Measurements from ENCODE around the gene PTCRA. TPM values are rescaled to one million over a fixed set of nuclear protein-coding genes. Genes with fewer than 3 reads are reported as not detected.

PTCRA gene
- total and polyA plus RNA-seq, 2 donors (not counting 3 experiments of a cell fraction or from before 2014, with no cell fraction given), result not detected

- H3K27ac ChIP-seq (ENCODE audit: insufficient read depth, low read depth, low read length), result no peak overlapping the region
- H4K20me1 ChIP-seq (replicated peaks; ENCODE audit: control insufficient read depth, extremely low read depth, insufficient read depth, low read length), result no peaks in the 10 kb centered on the region
- CTCF ChIA-PET, result no interaction called here
- POLR2A ChIA-PET, result no interaction called here
- no TSS peak for BruUV-seq (replicated peaks)
- peaks cover 9% of the 10 kb centered on the region for H3K4me1 ChIP-seq (ENCODE audit: control insufficient read depth, extremely low read depth, insufficient read depth, low read length)
- peaks cover 5 to 38% of the 10 kb centered on the region in 2 experiments for H3K36me3 ChIP-seq (ENCODE audit: control insufficient read depth in 2 of 2, extremely low read depth in 1 of 2, insufficient read depth in 2 of 2, low read length in 2 of 2)
- DNase-seq (ENCODE audit: low read depth, low spot score) (no peak), FAIRE-seq (no peak)
- intact Hi-C loops (cut with micrococcal nuclease) (no loop called here), dilution Hi-C loops (cut with MboI; ENCODE audit: extremely low pct_ligation_motif_present, low sequenced_read_pairs) (no loop called here)
- no peaks in the 10 kb centered on the region for H3K9me1 ChIP-seq (replicated peaks; ENCODE audit: control insufficient read depth, extremely low read depth, insufficient read depth, low read length)
- TF ChIP-seq, protein P1, sequence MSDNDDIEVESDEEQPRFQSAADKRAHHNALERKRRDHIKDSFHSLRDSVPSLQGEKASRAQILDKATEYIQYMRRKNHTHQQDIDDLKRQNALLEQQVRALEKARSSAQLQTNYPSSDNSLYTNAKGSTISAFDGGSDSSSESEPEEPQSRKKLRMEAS (IDR thresholded peaks at IDR 0.05; ENCODE audit: insufficient read depth, insufficient read length), result no peak
- TF ChIP-seq FOS (IDR thresholded peaks at IDR 0.05; ENCODE audit: borderline replicate concordance, insufficient read depth, low read length) (no peak), GATA2 (IDR thresholded peaks at IDR 0.05; ENCODE audit: insufficient read depth, insufficient read length, low read depth, low read length) (no peak), EZH2 (IDR thresholded peaks at IDR 0.05; ENCODE audit: borderline replicate concordance, low read depth, low read length, severe bottlenecking) (no peak), POLR2A (IDR thresholded peaks at IDR 0.05; ENCODE audit: low read depth, low read length) (no peak), JUN (IDR thresholded peaks at IDR 0.05; ENCODE audit: borderline replicate concordance, insufficient read depth, insufficient read length, low read depth) (no peak), MYC (IDR thresholded peaks at IDR 0.05; ENCODE audit: low read depth, low read length) (no peak), POLR2AphosphoS5 (IDR thresholded peaks at IDR 0.05; ENCODE audit: insufficient read depth, low read depth, low read length) (no peak), CTCF (IDR thresholded peaks at IDR 0.05; ENCODE audit: extremely low read depth in 1 of 2, insufficient read depth in 1 of 2, low read depth in 1 of 2, low read length in 2 of 2) (no peak)
- H3K9ac ChIP-seq (replicated peaks; ENCODE audit: extremely low read depth, insufficient read depth, low read length), result no peak overlapping the region
- H3K27me3 ChIP-seq (ENCODE audit: control insufficient read depth in 2 of 2, insufficient read depth in 2 of 2, low read length in 2 of 2), result no peaks in the 10 kb centered on the region
- no peak overlapping the region for H3K4me2 ChIP-seq (ENCODE audit: insufficient read depth, low read length)
- H3K79me2 ChIP-seq (ENCODE audit: control insufficient read depth, insufficient read depth, low read length), result peaks cover 4% of the 10 kb centered on the region
- no peak overlapping the region for H2AFZ ChIP-seq (ENCODE audit: low read depth, low read length)
- H3K4me3 ChIP-seq (replicated peaks in 1 of 3; ENCODE audit: insufficient read depth in 1 of 3, low read depth in 1 of 3, low read length in 3 of 3), result no peak overlapping the region
- H3K9me3 ChIP-seq (replicated peaks; ENCODE audit: control insufficient read depth, insufficient read depth, low read length), result no peaks in the 10 kb centered on the region
These were observed 22.6 kb downstream of the PTCRA start for GRCh38 chr6:42938428-42938796.

Data from endothelial cell of umbilical vein (primary cell).